Sigmoid colon (tissue), 3 donors: ENCODE measurements around the gene LDLRAD4.

ENCODE experiments used
- POLR2A ChIP-seq, 2 donors: fragments of 450-650 bp; IDR thresholded peaks; one replicate each; pipeline ENCODE4 v1.6.1; 2016; ENCODE audit warnings: antibody characterized with exemption in 2 of 2, mild to moderate bottlenecking in 2 of 2, moderate library complexity in 2 of 2
- TF ChIP-seq, protein P1 (sequence below), 4 experiments: fragments of 450-650 bp in 3 of 4; fragments of 200-600 bp in 1 of 4; IDR thresholded peaks; one replicate each; pipeline ENCODE4 v1.5.1; 2016 to 2019; ENCODE audit warnings: antibody characterized with exemption in 4 of 4, mild to moderate bottlenecking in 3 of 4, moderate library complexity in 2 of 4

DNA sequence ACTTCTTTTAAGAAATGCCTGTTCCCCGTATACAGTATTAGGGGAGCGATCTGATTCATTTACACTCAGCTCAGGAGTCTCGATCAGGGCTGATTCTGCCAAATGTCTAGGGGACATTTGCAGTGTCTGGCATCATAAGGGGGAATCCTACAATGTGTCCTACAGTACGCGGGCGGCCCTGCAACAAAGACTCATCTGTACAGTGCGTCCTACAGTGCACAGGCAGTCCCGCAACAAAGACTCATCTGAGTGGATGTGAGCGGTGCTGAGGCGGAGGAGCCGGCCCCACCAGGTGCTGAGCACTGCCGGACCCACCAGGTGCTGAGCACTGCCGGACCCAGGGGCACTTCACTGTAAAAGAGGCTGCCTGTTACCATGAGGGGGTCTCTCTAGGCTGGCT lies 405.3 kb downstream of the LDLRAD4 start:
- TF ChIP-seq, protein P1, sequence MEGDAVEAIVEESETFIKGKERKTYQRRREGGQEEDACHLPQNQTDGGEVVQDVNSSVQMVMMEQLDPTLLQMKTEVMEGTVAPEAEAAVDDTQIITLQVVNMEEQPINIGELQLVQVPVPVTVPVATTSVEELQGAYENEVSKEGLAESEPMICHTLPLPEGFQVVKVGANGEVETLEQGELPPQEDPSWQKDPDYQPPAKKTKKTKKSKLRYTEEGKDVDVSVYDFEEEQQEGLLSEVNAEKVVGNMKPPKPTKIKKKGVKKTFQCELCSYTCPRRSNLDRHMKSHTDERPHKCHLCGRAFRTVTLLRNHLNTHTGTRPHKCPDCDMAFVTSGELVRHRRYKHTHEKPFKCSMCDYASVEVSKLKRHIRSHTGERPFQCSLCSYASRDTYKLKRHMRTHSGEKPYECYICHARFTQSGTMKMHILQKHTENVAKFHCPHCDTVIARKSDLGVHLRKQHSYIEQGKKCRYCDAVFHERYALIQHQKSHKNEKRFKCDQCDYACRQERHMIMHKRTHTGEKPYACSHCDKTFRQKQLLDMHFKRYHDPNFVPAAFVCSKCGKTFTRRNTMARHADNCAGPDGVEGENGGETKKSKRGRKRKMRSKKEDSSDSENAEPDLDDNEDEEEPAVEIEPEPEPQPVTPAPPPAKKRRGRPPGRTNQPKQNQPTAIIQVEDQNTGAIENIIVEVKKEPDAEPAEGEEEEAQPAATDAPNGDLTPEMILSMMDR (IDR thresholded peaks at IDR 0.05): no peak
- no peak for TF ChIP-seq POLR2A (IDR thresholded peaks at IDR 0.05)
